ENCODE measurements around the gene MEX3C. TPM values are rescaled to one million over a fixed set of nuclear protein-coding genes. Genes with fewer than 3 reads are reported as not detected.

MEX3C gene
- total RNA-seq, 1 experiment from 2014 or later: 33.6 TPM

DNA sequence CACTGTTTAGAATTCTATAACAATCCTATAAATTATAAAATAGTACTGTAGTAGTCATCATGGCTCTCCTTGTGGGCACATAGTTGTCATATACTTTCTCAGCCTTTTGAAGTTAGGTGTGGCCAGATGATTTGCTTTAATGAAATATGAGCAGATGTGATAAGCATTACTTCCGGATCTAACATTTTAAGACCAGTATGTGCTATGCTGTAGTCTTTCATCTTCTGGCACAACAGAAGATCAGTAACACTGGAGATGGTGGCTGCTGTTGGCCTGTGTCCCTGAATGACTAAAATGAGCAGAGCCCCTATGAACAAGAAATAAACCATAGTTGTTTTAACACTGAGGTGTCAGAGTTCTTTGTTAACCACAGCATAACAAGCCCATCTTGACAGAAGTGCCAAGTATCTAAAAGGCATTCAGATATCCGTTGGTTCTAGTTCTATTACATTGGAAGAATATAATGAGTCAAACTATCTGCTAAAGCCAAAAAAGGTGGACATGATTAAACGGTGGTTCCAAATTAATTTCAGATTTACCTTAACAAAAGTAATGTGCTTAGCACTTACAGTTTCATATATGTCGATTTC, 6.3 kb downstream of the MEX3C start:
- DNase-seq (ENCODE audit: low spot score): no peak

DNA sequence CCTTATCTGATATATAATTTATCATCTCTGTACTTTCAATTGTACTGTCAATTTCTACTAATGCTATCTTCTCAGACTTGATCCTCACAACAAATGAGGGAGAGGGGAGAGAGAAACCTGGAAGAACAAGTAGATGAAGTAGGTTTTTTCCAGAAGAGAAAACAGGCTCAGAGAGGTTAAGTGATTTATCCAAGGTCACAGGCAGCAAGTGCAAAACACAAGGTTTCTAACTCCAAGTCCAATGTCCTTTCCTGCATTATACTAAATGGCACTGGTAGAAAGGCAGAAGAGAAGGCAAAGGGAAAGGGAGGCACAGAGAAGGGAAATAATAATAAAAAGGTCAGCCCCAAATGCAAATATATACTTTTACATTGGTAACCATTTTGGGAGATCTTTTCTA, 7.5 kb downstream of the MEX3C start:
- no peak for DNase-seq (ENCODE audit: low spot score)

DNA sequence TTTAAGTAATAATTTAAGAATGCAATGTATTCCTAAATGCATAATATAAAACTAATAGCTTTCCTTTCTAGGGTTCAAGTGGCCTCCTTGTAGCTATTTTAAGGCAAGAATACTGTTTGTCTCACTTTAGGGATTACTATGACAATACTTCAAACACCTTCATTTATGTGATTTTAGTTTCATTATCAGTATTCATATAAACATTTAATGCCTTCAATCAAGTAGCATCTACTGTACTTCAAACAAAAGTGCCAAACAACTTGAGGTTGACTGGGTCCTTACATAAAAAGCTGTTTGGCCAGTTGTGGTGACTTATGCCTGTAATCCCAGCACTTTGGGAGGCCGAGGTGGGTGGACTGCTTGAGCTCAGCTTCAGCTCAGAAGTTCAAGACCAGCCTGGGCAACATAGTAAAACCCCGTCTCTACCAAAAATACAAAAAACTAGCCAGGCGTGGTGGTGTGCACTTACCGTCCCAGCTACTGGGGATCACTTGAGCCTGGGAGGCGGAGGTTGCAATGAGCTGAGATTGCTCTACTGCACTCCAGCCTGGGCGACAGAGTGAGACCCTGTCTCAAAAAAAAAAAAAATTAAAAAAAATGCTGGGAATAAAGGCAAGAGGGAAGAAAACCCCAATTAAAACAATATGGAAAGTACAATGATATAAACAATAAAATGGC, 9.3 kb downstream of the MEX3C start:
- DNase-seq (ENCODE audit: low spot score): no peak

DNA sequence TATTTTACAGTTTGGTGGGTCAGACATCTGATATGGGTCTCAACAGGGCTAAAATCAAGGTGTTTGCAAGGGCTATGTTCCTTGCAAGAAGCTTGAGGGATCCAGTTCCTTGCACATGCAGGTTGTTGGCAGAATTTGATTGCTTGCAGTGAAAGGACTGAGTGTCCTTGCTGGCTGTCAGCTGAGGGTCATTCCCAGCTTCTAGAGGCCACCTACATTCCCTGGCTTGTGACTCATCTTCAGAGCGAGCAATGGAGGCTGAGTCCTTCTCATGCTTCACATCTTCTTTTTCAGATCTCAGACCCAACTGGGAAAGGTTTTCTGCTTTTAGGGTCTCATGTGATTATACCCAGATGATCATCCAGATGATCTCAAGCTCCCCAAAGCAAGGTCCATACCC, 12.4 kb downstream of the MEX3C start:
- DNase-seq (ENCODE audit: low spot score): no peak

DNA sequence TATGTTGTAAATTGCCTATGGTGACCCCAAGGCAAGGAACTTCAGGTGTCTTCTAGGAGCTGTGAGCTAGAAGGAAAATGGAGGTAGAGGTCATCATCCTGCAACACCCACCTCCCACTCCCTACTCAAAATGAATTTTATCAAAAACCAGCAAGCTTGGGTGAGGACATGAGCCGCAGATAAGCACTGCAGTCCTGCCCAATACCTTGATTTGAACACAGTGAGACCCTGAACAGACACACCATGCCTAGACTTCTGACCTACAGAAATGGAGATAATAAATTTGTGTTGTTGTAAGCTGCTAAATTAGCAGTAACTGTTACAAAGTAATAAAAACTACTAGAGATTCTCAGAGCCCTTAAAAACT, 13.4 kb downstream of the MEX3C start:
- no peak for DNase-seq (ENCODE audit: low spot score)

DNA sequence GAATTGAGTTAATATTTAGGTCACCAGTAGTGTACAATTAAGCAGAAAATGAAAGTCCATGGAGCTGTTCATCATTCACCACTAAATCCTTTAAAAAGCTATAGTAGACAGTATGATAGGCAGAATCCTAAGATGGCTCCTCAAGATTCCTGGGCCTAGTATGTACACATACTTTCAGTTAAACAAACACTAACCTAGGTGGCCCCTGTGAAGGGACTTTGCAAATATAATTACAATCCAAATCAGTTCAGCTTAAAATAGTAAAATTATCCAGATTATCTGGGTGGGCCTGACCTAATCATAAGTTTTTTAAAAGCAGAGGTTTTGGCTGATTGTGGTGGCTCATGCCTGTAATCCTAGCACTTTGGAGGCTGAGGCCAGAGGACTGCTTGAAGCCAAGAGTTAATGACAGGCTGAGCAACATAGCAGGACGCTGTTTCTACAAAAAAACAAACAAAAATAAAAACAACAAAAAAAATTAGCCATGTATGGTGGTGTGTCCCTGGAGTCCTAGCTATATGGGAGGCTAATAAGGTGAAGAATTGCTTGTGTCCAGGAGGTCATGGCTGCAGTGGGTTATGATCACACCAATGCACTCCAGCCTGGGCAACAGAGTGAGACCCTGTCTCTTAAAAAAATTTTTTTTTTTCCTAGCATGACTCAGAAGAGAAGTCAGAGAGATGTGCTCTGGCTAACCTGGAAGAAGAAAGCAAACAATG, 13.9 kb downstream of the MEX3C start:
- no peak for DNase-seq (ENCODE audit: low spot score)

DNA sequence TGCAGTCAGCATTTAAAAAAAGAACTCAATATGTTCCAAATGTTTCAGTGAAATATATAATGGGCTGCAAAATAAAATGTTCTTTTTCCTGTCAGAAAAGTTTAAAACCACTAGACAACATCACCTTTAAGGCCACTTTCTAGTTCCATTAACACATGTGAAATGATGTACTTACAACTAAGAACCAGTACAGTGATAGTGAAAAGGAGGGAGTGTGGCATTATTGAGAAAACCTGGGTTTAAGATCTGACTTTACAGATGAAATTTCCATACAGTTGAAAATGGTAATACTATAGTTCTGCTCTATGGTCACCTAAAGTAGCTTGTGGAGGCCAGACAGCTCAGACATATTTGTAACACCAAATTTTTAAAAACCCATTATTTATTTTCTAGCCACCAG, 14.7 kb downstream of the MEX3C start:
- no peak for DNase-seq (ENCODE audit: low spot score)

DNA sequence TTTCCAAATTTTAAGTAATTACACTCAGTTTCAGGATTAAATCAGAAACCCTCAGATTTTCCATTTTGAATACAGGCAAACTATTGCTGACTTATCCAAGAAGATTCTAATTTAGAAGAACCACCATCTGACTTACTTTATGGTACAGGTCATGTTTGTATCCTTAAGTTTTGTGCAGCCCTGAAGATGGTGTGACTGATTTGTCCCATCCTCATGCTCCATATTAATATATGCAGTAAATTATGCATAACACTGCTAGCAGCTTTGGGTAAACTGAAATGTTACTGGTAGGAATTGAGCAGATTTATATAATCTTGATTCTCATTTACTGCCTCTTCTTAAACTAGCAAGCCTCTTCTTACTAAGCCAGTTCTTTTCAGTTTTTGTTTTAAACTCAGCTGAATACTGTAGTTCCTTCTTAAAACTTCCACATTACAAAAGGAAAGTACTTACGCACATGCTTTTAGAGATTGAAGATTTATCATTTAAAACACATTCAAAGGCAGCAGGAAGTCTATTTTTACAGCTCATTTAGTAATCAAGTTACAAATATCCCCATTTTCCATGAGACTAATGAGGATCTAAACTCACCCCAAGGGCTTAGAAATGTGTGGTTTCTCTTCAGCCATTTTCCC, 25.7 kb downstream of the MEX3C start:
- DNase-seq (ENCODE audit: low spot score): no peak

DNA sequence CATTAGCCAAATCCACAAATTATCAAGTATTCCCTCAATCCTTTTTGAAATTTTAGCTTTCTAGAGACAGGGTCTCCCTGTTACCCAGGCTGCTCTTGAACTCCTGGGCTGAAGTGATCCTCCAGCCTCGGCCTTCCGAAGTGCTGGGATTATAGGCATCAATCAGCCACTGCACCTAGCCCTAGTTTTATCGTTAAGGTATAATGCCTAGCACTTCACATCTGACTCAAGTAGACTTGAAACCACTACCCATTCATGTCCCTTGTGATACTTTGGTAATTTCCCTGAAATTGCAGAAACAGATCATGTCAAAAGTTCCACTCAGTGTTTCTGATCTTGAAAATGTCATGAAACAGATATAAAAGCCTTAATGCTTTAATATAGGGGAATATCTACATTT, 26.3 kb downstream of the MEX3C start:
- no peak for DNase-seq (ENCODE audit: low spot score)

DNA sequence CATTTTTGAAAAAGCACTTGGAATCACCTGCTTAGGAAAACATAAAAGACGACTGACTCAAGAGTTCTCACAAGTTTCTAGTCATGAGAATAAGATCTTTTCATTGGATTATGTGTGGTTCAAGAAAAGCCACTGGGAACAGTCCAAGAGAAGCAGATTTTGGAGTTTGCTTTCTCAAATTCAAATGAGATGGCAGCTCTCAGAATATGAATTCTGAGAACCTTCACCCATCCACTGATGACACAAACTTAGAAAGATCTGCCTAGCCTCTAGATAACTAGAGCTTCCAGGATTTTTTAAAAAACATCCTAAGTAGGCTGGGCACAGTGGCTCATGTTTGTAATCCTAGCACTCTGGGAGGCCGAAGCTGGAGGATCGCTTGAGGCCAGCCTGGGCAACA, 26.8 kb downstream of the MEX3C start:
- no peak for DNase-seq (ENCODE audit: low spot score)

DNA sequence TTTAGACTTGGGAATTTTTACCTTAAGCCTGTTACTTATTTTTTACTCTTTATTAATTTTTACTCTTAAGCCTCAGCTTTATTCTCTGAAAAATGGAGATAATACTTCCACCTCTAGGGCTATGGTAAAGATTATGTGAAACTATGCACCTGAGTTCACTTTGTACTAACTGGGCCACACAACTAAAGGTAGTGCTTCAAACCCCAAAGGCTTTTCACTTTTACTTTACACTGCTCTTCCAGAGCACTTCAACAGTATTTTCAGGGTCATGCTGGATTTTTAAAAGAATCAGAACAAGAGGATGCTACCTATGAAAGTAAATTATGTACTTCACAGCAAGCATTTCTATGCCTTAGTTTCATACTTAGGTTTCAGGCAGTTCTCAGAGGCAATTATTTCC, 27.8 kb downstream of the MEX3C start:
- no peak for DNase-seq (ENCODE audit: low spot score)

DNA sequence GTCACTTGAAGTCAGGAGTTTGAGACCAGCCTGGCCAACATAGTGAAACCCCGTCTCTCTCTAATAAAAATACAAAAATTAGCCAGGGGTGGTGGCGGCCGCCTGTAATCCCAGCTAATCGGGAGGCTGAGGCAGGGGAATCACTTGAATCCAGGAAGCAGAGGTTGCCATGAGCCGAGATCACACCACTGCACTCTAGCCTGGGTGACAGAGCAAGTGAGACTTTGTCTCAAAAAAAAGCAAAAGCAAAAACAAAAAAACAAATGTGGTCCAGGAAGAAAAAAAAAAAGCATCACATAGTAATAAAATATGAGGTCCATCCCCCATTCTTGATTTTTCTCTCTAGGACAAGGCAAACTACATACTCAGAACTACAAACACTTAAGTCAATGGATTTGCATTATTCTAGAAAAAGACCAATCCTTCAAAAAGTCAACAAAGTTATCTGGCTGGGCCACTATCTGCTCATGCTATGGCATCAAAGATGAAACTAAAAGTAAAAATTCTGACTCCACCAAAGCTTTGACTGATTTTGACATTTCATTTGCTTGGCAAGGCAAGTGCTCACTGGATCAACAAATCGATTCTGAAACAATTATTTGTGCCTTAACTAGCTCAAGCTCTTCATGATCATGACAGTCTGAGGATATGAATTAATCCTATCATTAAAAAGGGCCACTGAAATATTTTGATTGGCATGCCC, 28.4 kb downstream of the MEX3C start:
- no peak for DNase-seq (ENCODE audit: low spot score)

DNA sequence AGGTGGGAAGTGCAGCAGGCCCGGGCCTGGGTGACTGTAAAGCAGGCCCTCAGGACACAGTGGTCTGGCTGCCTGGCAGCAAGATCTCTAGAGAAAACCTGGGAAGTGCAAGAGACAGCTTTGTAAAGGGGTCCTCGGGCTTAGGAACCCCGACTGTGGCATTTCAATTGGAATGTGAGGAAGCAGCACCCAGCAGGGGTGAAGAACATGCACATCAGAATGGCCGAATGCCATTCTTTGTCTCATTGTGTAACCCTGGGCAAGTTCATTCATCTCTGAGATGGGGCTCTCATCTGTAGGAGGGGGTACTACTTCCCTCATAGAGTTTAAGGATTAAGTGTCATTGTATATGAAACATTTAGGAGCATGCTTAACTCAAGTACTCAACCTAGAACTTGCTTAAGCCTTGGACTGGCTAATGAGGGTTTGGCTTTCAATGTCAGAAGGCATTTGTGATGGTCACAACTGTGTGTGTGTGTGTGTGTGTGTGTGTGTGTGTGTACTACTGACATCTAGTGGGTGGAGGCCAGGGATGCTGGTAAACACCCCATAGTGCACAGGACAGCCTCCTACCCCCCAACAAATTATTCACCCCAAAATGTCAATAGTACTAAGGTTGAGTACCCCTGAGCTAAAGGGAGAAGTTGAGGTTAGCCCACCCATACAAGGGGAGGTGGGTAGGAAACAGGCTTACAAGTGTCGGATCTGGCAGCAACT, 29.3 kb downstream of the MEX3C start:
- no peak for DNase-seq (ENCODE audit: low spot score)

DNA sequence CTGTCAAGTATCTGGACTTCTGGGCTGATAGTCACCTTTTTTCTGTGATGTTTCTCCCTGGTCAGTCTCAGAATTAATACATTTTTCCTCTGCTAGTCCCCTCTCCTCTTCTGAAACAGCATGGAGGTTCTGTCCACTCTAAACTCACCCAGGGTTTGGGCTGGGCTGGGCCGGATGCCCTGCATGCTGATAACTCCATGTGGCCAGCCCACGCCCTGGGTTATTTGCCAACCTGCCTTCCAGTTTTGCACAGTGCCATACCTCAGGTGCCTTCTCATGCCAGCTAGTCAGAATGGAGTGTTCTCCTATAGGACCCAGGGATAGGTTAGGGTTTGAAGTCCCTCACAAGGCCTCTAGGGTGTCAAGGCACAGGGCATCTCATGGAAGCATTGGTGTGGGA, 32.2 kb downstream of the MEX3C start:
- no peak for DNase-seq (ENCODE audit: low spot score)

DNA sequence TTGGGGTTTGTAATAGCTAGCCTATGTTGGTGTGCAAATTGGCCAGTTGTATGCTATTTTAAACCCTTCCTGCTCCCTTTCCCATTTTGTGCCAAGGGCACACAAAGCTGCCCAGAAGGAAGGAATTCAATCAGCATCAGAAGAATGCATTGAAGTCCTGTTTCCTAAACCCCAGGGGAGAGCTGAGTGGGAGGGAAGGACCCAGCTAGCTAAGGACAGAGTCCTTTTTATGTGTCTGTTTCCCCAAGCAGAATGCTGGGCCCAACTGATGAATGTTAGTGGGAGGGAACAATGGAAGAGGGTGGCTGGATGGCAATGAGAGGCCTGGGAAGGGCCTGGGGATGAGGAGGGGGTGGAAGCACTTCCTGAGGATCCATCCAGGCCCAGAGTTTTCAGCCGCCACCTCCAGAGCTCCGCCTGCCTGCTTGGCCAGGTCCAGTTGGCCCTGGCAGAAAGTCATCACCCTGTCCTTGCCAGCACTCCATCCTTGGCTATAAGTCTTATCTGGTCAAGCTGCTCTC, 32.7 kb downstream of the MEX3C start:
- no peak for DNase-seq (ENCODE audit: low spot score)

DNA sequence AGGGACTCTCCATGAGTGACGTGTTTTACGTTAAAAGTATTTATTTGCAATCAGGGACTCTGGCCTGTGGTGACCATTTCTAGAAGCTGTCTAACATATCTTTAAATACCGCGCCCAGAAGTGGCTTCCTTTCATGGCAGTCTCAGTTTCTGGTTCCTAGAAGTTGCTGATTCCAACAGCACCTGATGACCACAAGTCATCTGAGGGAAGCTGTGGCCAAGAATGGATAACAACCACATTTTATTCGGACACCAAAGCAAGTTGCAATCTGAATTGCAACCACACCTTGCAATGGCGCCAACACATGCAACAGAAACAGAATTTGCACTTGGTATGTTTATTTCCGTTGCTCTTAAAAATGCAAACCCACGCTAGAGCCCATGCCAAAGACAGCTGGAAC, 33.1 kb downstream of the MEX3C start:
- DNase-seq (ENCODE audit: low spot score): no peak

DNA sequence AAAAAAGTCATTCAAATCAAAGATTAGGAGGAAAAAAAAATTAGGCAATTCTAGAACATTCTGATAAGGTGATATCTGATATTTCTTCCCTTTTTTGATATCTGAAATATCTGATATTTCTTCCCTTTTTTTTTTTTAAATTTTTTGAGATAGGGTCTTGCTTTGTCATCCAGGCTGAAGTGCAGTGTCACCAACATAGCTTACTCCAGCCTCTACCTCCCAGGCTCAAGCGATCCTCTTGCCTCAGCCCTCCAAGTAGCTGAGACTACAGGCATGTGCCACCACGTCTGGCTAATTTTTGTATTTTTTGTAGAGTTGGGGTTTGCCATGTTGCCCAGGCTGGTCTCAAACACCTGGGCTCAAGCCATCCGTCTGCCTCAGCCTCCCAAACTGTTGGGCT, 33.9 kb downstream of the MEX3C start:
- no peak for DNase-seq (ENCODE audit: low spot score)

DNA sequence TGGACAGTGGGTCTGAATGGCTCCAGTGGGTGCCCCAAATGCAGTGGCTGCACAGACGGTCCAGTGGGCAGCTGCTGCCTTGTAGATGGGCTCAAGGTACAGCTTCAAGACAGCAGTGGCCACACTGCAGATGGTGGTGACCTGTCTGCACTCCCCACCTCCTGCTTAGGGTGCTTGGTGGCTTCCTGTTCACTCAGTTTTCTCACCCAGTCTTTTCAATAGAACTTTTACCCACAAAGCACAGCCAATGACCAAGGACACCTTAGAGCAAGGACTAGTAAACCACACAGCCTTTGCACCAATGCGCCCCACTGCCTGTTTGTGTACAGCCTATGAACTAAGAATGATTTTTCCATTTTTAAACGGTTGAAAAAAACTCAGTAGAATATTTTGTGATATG, 34.9 kb downstream of the MEX3C start:
- DNase-seq (ENCODE audit: low spot score): no peak

DNA sequence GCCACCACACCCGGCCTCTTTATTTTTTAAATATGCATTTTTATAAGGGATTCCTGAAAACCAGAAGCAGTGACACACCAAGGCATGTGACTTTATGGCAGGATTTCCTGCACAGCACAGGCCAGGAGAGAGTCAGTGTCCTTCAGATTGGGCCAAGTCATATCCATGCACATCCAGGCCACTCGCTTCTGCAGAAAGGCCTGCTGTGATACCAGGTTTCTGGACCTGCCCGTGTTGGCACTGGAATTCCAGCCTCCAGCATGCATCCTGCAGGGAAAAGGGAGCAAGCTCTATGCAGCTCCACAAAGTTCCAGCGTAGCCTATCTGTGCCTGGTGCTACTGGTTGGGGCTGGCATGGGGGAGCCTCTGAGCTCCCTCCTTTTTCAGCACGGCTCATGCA, 36.8 kb downstream of the MEX3C start:
- DNase-seq (ENCODE audit: low spot score): no peak

DNA sequence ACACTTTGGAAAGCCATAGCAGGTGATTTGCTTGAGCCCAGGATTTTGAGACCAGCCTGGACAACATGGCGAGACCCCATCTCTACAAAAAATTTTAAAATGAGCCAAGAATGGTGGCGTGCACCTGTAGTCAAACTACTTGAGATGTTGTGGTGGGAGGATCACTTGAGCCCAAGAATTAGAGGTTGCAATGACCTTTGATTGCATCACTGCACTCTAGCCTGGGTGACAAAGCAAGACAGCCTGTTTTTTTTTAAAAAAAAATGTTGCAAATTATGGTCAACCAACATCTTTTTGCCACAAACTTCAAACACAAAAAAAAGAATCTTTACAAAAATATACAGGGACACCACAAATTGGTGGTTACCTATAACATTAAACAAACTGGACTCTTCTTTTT, 40.3 kb downstream of the MEX3C start:
- no peak for DNase-seq (ENCODE audit: low spot score)

DNA sequence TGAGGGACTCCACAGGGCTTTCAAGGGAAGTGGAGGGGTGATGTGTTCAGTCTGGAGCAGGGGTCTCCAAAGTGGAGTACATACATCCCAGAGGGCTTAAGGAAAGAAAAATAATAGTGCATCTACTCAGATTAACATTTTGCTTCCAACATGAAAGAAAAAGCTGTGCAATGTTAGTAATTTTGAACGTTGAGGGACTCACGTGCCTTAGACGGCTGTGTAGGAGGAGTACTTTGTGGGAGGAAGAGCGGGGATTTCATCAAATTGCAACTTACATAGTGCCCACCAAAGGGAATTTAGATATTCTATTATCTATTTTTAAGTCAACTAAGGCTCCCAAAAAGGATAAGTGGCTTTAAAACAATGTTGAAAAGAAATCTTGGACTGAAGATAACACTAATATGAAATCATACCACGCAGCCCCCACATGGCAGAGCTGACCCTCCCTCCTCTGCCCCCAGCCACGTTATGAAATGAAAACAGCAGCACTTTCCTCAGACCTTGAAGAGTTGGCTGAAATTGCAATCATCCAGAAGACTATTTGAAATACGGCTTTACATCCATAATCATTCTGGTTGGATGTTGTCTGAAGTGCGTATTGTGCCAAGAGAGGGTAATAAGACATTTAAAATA, 42.9 kb downstream of the MEX3C start:
- DNase-seq (ENCODE audit: low spot score): no peak
